ENCODE results near the gene VPS8.

DNA sequence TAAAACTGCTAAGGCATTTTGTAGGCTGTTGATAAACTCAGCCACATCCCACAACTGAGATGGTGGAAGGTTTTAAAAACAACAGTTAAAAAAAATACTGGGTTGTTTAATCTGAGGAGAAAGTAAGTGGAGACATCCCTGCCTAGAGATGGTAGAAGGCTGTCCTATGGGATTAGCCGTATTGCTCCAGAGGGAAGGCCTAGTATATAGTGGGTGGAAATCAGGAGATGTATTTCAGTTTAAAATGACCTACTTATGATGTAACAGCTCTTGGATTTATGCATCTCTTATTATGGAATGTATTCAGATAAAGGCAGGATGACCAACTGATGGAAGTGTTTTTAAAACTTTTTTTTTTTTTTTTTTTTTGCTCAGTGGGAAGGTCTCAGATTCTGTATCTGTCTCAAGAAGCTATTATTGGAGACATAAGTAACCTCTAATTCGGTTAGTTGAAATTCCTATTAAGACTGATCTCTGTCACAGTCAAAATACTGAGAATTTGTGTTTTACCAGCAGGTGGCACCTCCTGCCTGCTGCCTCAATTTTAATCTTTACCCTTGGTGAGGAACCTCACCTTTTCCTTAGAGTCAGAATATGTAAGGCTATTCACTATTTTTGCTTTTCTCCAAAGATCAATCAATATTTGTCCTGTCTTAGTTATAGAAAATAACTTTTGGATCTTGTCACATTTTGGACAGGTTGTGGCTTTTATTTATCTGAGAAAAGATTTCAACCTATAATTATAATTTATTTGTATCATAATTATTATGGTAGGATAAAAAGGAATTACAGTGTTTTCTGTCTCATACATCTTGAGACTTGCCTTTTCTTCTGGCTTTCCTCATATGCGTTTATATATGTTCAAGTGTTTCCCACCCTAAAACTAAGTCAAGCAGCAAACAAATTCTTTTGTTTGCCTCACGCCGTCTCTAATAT is 63.0 kb downstream of the VPS8 start:
- TF ChIP-seq POLR2A (IDR thresholded peaks at IDR 0.05), result no peak
- TF ChIP-seq, protein P1, sequence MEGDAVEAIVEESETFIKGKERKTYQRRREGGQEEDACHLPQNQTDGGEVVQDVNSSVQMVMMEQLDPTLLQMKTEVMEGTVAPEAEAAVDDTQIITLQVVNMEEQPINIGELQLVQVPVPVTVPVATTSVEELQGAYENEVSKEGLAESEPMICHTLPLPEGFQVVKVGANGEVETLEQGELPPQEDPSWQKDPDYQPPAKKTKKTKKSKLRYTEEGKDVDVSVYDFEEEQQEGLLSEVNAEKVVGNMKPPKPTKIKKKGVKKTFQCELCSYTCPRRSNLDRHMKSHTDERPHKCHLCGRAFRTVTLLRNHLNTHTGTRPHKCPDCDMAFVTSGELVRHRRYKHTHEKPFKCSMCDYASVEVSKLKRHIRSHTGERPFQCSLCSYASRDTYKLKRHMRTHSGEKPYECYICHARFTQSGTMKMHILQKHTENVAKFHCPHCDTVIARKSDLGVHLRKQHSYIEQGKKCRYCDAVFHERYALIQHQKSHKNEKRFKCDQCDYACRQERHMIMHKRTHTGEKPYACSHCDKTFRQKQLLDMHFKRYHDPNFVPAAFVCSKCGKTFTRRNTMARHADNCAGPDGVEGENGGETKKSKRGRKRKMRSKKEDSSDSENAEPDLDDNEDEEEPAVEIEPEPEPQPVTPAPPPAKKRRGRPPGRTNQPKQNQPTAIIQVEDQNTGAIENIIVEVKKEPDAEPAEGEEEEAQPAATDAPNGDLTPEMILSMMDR (IDR thresholded peaks at IDR 0.05), result peak in 5 of 6 experiments; percentile 29 to 67 (median 50)

All from esophagus squamous epithelium (tissue), 4 donors.